ENCODE measurements around the gene PPM1F. TPM values are rescaled to one million over a fixed set of nuclear protein-coding genes. Genes with fewer than 3 reads are reported as not detected.

PPM1F gene
- total RNA-seq, 4 donors from 2014 or later: 13.8 to 28.9 (median 21.0) TPM

DNA sequence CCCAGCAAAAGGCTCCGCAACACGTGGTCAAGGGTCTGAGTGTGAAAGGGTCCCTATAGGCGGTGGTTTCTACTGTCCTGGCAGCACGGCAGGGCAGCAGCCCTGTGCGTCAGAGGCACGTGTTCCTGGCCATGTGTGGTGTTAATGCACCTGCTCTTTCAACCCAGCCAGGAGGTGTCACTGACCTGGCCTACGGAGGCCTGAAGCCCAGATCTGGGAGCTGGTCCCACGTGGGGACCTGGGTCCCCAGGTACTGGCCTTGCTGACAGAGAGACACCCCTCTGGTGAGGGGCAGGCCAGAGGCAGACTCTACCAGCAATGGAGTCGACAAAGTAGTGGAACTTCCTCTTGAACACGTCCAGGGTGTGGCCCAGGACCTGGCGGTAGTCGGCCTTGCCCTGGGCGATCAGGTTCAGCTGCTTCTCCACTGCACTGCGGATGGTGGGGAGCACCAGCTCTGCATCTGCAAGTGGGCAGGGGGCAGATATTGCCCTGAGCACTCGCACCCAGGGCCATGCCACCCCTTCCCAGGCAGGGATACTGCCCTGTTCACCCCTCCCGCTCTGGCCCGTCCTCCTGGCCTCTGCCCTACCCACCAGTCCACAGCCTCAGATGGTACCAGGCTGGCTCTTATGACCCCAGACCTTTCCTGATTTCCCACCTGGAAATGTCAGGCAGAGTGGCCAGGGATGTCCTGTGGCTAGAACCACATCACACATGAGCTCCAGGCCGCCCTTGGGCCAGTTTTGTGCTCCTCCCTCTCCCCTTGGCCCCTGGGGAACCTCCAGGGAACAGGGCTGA lies 6.8 kb upstream of the PPM1F start:
- Histone ChIP-seq H3K27me3 (no peaks in the 10 kb centered on the region), H3K4me1 (no peaks in the 10 kb centered on the region), H3K27ac (no peak overlapping the region), H3K4me3 (no peak overlapping the region), H3K36me3 (peaks cover 0 to 63% (median 0%) of the 10 kb centered on the region in 3 donors), H3K9me3 (no peaks in the 10 kb centered on the region)
- no peak for DNase-seq
- TF ChIP-seq, protein P1, sequence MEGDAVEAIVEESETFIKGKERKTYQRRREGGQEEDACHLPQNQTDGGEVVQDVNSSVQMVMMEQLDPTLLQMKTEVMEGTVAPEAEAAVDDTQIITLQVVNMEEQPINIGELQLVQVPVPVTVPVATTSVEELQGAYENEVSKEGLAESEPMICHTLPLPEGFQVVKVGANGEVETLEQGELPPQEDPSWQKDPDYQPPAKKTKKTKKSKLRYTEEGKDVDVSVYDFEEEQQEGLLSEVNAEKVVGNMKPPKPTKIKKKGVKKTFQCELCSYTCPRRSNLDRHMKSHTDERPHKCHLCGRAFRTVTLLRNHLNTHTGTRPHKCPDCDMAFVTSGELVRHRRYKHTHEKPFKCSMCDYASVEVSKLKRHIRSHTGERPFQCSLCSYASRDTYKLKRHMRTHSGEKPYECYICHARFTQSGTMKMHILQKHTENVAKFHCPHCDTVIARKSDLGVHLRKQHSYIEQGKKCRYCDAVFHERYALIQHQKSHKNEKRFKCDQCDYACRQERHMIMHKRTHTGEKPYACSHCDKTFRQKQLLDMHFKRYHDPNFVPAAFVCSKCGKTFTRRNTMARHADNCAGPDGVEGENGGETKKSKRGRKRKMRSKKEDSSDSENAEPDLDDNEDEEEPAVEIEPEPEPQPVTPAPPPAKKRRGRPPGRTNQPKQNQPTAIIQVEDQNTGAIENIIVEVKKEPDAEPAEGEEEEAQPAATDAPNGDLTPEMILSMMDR (IDR thresholded peaks at IDR 0.05): no peak
- TF ChIP-seq POLR2A (IDR thresholded peaks at IDR 0.05): no peak

DNA sequence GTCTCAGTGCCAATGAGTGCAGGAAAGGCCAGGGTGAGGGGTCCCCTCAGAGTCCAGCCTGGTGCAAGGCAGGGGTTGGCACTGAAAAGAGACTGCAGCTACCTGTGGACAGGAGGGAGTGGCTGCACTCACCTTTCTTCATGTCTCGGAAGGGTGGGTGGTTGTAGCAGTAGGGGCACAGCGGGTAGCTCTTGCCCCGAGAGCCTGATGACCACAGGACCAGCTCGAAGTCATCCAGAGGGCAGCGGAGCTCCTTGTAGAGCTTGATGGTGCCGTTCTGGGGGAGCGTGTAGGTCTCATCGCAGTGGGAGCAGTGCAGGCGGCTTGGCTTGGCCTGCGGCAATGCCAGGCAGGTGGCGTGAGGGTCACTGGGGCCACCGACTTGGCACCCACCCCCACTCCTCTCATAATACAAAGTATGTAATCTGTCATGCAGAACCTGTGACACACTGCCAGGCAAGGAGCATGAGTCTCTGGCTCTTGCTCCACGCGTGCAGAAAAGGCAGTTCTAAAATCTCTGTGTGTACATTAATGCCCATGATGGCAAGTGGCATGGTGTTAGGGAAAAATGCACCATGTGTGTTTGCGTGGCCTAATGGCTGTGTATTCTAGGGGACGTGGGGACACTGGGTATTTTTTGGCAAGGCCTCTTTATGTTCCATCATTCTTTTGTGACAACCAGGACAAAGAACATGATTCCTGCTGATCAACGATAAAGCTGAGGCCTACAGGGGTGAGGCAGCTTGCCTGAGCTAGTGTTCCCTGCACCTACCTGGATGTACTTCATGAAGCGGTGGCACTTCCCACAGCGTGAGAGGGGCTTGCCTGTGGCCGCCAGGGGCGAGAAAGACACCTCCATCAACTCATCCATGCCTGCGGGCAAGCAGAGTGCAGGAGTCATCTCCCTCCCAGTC lies 6.0 kb upstream of the PPM1F start:
- Histone ChIP-seq H3K36me3 (peaks cover 0 to 54% (median 0%) of the 10 kb centered on the region in 3 donors), H3K9me3 (no peaks in the 10 kb centered on the region), H3K27me3 (no peaks in the 10 kb centered on the region), H3K4me1 (no peaks in the 10 kb centered on the region), H3K27ac (no peak overlapping the region), H3K4me3 (no peak overlapping the region)
- DNase-seq: no peak
- TF ChIP-seq POLR2A (IDR thresholded peaks at IDR 0.05): no peak
- TF ChIP-seq, protein P1 (IDR thresholded peaks at IDR 0.05): no peak

DNA sequence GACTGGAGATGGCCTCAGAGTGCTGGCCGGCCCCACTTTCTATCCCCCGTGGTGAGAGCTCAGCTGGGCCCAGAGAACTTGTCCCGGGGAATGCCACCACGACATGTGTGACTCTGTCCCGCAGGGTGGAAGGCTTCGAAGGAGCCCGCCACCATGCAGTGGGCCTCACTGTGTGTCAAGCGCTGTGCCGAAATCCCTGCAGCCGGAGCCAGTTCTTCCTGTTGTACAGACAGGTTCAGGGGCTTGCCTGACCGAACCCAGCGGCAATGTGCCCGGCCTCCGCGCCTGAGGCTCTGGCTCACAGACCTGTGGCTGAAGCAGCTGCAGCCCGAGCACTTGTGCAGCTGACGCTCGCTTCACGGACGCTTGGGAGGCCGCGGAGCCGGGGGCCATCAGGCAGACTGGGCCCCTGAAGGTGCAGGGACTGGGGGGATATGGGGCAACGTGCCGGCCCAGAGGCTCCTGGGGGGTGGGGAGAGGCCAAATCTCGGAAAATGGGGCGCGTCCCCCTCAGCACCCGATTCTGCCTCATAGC lies 650 bp downstream of the PPM1F start:
- Histone ChIP-seq H3K36me3 (no peaks in the 10 kb centered on the region), H3K4me1 (peaks cover 0 to 9% (median 0%) of the 10 kb centered on the region in 4 donors), H3K27me3 (no peaks in the 10 kb centered on the region), H3K27ac (peak overlapping the region; percentile 51 to 73 (median 64)), H3K4me3 (peak overlapping the region; percentile 59 to 90 (median 71)), H3K9me3 (no peaks in the 10 kb centered on the region)
- peak in 2 of 3 donors; percentile 30 to 62 for DNase-seq
- TF ChIP-seq, protein P1 (IDR thresholded peaks at IDR 0.05): no peak
- no peak for TF ChIP-seq POLR2A (IDR thresholded peaks at IDR 0.05)

DNA sequence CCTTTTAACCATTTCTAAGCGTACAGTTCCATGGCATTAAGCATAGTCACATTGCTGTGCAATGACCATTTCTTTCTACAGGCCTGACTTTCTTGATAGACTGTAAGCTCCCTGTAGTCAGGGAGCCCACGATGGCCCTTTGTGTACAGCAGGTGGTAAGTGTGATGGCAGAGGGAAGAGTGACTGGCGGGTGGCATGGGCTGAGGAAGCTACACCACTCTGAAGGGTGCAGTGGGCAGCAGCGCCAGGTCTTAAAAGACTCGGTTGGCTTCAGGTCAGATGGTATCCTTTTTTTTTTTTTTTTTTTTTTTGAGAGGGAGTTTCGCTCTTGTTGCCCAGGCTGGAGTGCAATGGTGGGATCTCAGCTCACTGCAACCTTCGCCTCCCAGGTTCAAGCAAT lies 1.6 kb downstream of the PPM1F start:
- H3K36me3 ChIP-seq: no peaks in the 10 kb centered on the region
- no peak for DNase-seq
- H3K27me3 ChIP-seq: no peaks in the 10 kb centered on the region
- peaks cover 0 to 9% (median 0%) of the 10 kb centered on the region in 4 donors for H3K4me1 ChIP-seq
- TF ChIP-seq, protein P1 (IDR thresholded peaks at IDR 0.05): no peak
- TF ChIP-seq POLR2A (IDR thresholded peaks at IDR 0.05): no peak
- no peak overlapping the region for H3K27ac ChIP-seq
- no peak overlapping the region for H3K4me3 ChIP-seq
- no peaks in the 10 kb centered on the region for H3K9me3 ChIP-seq

DNA sequence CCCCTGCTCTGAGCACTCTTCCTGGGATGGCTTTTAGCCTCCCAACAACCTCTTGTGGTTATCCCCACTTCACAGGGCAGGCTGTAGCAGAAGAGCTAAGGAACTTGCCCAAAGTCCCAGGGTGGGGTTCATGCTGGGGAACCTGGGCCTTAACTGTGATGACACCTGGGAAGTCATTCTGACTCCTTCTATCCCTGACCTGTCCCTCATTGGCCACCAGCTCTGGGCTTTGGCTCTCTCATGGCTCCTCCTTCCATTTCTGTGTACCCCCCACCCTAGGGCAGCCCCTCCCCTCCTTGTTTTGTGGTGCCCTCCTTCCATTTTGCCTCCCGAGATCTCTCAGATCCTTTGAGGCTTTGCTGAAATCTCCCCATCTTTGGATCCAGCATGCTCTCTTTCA lies 2.7 kb downstream of the PPM1F start:
- H3K27me3 ChIP-seq: no peaks in the 10 kb centered on the region
- peaks cover 0 to 9% (median 0%) of the 10 kb centered on the region in 4 donors for H3K4me1 ChIP-seq
- no peaks in the 10 kb centered on the region for H3K9me3 ChIP-seq
- DNase-seq: no peak
- TF ChIP-seq, protein P1 (IDR thresholded peaks at IDR 0.05): no peak
- no peak for TF ChIP-seq POLR2A (IDR thresholded peaks at IDR 0.05)
- no peak overlapping the region for H3K4me3 ChIP-seq
- peak overlapping the region in 2 of 4 donors; percentile 21 to 43 for H3K27ac ChIP-seq
- peaks cover 0 to 5% (median 0%) of the 10 kb centered on the region in 3 donors for H3K36me3 ChIP-seq

Data from Peyer's patch (tissue), 4 donors.